ENCODE data around the gene UBE2V1. TPM values are rescaled to one million over a fixed set of nuclear protein-coding genes. Genes with fewer than 3 reads are reported as not detected.

UBE2V1 gene
- total and polyA plus RNA-seq, 10 of the 15 experiments (the other 5 are each of a cell fraction or from before 2014, with no cell fraction given) = 51.8 to 219 (median 141) TPM

DNA sequence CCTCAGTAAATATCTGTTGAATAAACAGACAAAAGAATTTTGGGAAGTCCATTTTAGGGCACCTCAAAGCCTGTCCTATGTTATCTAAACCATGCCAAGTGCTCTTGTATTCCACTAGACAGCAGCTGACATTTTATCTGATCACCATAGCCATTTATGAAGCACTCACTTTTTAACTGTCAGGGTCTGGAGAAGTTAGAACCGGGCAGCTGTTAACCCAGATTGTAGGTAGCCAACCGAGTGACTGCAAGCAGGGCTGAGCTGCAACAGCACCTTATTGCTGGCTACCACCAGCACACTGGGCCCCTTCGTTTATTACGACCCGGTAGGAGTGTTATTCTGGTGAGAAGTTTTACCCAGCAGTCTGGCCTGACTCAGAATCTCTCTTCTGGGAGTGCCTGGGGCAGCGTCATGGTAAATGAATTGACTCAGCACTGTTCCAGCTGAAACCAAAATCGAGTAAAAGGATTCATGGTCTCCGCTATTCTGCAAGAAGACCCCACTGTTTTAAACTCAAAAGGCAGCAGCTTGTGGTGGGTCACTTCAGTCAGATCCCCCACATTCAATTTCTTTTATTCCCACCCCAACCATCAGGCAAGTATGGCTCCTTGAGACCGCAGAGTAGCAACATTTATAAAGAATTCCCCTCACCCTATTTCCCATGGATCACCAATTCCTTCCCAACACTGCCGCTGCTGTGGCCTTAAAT lies 1.7 kb downstream of the UBE2V1 start:
- in situ Hi-C loops (cut with MboI) = no loop called here
- ChIA-PET SMC1A (ENCODE audit: uncharacterized antibody, unreplicated experiment) (interaction anchor here (1.0 to 3.3 kb wide), 7 partner anchors 8 to 58 kb away, joined by 3 to 13 read pairs (median 5); partner anchors contain the start of gene PEDS1), CTCF (interaction anchor here (0.7 to 3.3 kb wide), 10 partner anchors 9 to 132 kb away, joined by 3 to 13 read pairs (median 4); partner anchors contain the start of gene PEDS1), POLR2A (no interaction called here), RAD21 (ENCODE audit: unreplicated experiment) (interaction anchor here (1.1 to 2.5 kb wide), 2 partner anchors 40 to 42 kb away, joined by 4 to 9 read pairs; partner anchors contain the start of gene PEDS1)
- H3K9ac ChIP-seq (ENCODE audit: control insufficient read depth, insufficient read depth, low read length) = peak overlapping the region; percentile 94
- H4K20me1 ChIP-seq (ENCODE audit: control insufficient read depth, insufficient read depth) = peaks cover 14% of the 10 kb centered on the region
- peak overlapping the region; percentile 91 for H3K4me2 ChIP-seq (ENCODE audit: control insufficient read depth, insufficient read depth)
- DNase-seq (ENCODE audit: low read depth, low spot score) = no peak
- no peak for FAIRE-seq
- intact Hi-C loops (cut with micrococcal nuclease; ENCODE audit: unreplicated experiment) = loop anchor here (5.0 kb wide), 1 partner anchor 41 kb away; the partner anchor contains the start of gene PEDS1
- no peak overlapping the region for H2AFZ ChIP-seq (ENCODE audit: control insufficient read depth, low read depth, low read length)
- 0 out of 4 replicates have a peak, but pooled peaks cover 0 to 3% of the 10 kb centered on the region in 2 experiments for H3K36me3 ChIP-seq (ENCODE audit: control insufficient read depth in 2 of 2, insufficient read depth in 2 of 2, low read length in 1 of 2)
- peak; percentile 27 for ATAC-seq
- 2% methylated on average over 10 of the region's 10 CpGs for WGBS (ENCODE audit: insufficient coverage, insufficient replicate concordance, low lambda C conversion rate, missing lambda C conversion rate)
- H3K27ac ChIP-seq (ENCODE audit: control insufficient read depth, insufficient read depth) = peak overlapping the region; percentile 87
- no TSS peak for BruUV-seq (replicated peaks)
- peaks cover 84% of the 10 kb centered on the region for H3K79me2 ChIP-seq (ENCODE audit: control insufficient read depth, insufficient read depth, low read length)
- H3K27me3 ChIP-seq (replicated peaks in 1 of 2; ENCODE audit: control insufficient read depth in 2 of 2, insufficient read depth in 2 of 2, low read length in 1 of 2) = no peaks in the 10 kb centered on the region
- no peaks in the 10 kb centered on the region for H3K9me3 ChIP-seq (replicated peaks; ENCODE audit: control insufficient read depth, insufficient read depth, low read length)
- H3K4me1 ChIP-seq (ENCODE audit: control insufficient read depth, insufficient read depth, low read length) = peaks cover 46% of the 10 kb centered on the region
- peak overlapping the region; percentile 93 for H3K4me3 ChIP-seq
- TF ChIP-seq NFIC (IDR thresholded peaks at IDR 0.05; ENCODE audit: low read depth, low read length) (no peak), IRF4 (IDR thresholded peaks at IDR 0.05; ENCODE audit: low read depth, low read length) (peak; percentile 69; the same call in 1 of the 2 replicates), CBFB (IDR thresholded peaks at IDR 0.05; ENCODE audit: low read depth) (no peak), JUNB (IDR thresholded peaks at IDR 0.05) (peak; percentile 78), BCL11A (IDR thresholded peaks at IDR 0.05; ENCODE audit: low read depth, low read length) (peak; percentile 8; the same call in 1 of the 2 replicates), MYB (IDR thresholded peaks at IDR 0.05; ENCODE audit: borderline replicate concordance, low read depth, low read length) (no peak), ZNF384 (IDR thresholded peaks at IDR 0.05; ENCODE audit: borderline replicate concordance, low read depth, low read length) (no peak), CBX3 (IDR thresholded peaks at IDR 0.05; ENCODE audit: borderline replicate concordance, low read depth) (no peak), CREB1 (IDR thresholded peaks at IDR 0.05; ENCODE audit: low read depth) (peak; percentile 54; the same call in 1 of the 2 replicates), CREM (IDR thresholded peaks at IDR 0.05; ENCODE audit: low read depth) (0 out of 2 replicates have a peak, but pooled peaks have one; percentile 36), SMARCA5 (IDR thresholded peaks at IDR 0.05) (no peak), GATAD2B (conservative IDR thresholded peaks at IDR 0.05; ENCODE audit: low read depth) (no peak), IKZF2 (IDR thresholded peaks at IDR 0.05) (0 out of 4 replicates have a peak, but pooled peaks of 1 of the 2 experiments have one; percentile 12)
- TF ChIP-seq, protein P1, sequence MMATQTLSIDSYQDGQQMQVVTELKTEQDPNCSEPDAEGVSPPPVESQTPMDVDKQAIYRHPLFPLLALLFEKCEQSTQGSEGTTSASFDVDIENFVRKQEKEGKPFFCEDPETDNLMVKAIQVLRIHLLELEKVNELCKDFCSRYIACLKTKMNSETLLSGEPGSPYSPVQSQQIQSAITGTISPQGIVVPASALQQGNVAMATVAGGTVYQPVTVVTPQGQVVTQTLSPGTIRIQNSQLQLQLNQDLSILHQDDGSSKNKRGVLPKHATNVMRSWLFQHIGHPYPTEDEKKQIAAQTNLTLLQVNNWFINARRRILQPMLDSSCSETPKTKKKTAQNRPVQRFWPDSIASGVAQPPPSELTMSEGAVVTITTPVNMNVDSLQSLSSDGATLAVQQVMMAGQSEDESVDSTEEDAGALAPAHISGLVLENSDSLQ (IDR thresholded peaks at IDR 0.05) = no peak
- TF ChIP-seq, protein P2, sequence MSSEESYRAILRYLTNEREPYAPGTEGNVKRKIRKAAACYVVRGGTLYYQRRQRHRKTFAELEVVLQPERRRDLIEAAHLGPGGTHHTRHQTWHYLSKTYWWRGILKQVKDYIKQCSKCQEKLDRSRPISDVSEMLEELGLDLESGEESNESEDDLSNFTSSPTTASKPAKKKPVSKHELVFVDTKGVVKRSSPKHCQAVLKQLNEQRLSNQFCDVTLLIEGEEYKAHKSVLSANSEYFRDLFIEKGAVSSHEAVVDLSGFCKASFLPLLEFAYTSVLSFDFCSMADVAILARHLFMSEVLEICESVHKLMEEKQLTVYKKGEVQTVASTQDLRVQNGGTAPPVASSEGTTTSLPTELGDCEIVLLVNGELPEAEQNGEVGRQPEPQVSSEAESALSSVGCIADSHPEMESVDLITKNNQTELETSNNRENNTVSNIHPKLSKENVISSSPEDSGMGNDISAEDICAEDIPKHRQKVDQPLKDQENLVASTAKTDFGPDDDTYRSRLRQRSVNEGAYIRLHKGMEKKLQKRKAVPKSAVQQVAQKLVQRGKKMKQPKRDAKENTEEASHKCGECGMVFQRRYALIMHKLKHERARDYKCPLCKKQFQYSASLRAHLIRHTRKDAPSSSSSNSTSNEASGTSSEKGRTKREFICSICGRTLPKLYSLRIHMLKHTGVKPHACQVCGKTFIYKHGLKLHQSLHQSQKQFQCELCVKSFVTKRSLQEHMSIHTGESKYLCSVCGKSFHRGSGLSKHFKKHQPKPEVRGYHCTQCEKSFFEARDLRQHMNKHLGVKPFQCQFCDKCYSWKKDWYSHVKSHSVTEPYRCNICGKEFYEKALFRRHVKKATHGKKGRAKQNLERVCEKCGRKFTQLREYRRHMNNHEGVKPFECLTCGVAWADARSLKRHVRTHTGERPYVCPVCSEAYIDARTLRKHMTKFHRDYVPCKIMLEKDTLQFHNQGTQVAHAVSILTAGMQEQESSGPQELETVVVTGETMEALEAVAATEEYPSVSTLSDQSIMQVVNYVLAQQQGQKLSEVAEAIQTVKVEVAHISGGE (CRISPR knock-in tag; IDR thresholded peaks at IDR 0.05) = no peak
- TF ChIP-seq, protein P3, sequence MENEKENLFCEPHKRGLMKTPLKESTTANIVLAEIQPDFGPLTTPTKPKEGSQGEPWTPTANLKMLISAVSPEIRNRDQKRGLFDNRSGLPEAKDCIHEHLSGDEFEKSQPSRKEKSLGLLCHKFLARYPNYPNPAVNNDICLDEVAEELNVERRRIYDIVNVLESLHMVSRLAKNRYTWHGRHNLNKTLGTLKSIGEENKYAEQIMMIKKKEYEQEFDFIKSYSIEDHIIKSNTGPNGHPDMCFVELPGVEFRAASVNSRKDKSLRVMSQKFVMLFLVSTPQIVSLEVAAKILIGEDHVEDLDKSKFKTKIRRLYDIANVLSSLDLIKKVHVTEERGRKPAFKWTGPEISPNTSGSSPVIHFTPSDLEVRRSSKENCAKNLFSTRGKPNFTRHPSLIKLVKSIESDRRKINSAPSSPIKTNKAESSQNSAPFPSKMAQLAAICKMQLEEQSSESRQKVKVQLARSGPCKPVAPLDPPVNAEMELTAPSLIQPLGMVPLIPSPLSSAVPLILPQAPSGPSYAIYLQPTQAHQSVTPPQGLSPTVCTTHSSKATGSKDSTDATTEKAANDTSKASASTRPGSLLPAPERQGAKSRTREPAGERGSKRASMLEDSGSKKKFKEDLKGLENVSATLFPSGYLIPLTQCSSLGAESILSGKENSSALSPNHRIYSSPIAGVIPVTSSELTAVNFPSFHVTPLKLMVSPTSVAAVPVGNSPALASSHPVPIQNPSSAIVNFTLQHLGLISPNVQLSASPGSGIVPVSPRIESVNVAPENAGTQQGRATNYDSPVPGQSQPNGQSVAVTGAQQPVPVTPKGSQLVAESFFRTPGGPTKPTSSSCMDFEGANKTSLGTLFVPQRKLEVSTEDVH (IDR thresholded peaks at IDR 0.05; ENCODE audit: low read depth, partially characterized antibody) = no peak

Measured in GM12878 (cell line).